Cardiac fibroblast (primary cell): ENCODE data around the gene DNAAF8.

Source experiments
- DNase-seq, 2 donors: peaks; one replicate each; pipeline versions ENCODE4 v3.0.0 to v3.0.0-alpha.2; 2010; ENCODE audit warnings: low read depth in 2 of 2
- H3K4me3 ChIP-seq, 2 donors: replicated peaks in 1 of 2; 1 replicate in 1 of 2; 2 replicates in 1 of 2; pipeline ENCODE4 v1.5.1; 2011; ENCODE audit warnings: low read depth in 2 of 2, low read length in 2 of 2, mild to moderate bottlenecking in 2 of 2, moderate library complexity in 1 of 2
- TF ChIP-seq, protein P1 (sequence below): IDR thresholded peaks from one replicate; pipeline ENCODE4 v1.5.1; 2011; ENCODE audit warnings: low read depth, mild to moderate bottlenecking, low read length, inconsistent platforms

The DNAAF8 gene

DNA sequence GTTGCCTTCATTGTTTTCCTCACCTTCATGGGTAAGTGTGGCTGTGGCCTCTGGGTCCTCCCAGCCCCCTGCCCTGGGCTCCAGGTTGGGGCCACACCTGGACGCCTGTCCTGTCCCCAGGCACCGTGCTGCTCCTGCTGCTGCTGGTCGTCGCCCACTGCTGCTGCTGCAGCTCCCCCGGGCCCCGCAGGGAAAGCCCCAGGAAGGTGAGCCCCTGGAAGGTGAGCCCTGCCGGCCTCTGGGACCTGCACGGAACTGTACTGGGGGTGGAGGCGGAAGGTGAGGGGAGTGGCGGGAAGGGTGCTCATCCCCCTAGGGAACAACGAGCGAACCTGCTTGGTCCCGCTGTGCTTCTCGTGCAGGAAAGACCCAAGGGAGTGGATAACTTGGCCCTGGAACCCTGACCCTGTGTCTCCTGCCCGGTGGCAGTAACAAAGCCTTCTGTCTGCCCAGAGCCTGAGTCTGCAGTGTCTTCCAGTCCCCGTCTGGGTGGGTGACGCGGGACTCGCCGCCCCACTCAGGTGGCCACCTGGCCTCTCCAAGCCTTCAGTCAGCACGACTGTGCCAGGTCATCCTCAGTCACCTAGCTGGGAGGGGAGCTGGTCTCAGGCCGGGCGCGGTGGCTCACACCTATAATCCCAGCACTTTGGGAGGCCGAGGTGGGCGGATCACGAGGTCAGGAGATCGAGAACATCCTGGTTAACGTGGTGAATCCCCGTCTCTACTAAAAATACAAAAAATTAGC, 61.7 kb downstream of the DNAAF8 start:
- H3K4me3 ChIP-seq, result no peak overlapping the region
- no peak for DNase-seq
- TF ChIP-seq, protein P1, sequence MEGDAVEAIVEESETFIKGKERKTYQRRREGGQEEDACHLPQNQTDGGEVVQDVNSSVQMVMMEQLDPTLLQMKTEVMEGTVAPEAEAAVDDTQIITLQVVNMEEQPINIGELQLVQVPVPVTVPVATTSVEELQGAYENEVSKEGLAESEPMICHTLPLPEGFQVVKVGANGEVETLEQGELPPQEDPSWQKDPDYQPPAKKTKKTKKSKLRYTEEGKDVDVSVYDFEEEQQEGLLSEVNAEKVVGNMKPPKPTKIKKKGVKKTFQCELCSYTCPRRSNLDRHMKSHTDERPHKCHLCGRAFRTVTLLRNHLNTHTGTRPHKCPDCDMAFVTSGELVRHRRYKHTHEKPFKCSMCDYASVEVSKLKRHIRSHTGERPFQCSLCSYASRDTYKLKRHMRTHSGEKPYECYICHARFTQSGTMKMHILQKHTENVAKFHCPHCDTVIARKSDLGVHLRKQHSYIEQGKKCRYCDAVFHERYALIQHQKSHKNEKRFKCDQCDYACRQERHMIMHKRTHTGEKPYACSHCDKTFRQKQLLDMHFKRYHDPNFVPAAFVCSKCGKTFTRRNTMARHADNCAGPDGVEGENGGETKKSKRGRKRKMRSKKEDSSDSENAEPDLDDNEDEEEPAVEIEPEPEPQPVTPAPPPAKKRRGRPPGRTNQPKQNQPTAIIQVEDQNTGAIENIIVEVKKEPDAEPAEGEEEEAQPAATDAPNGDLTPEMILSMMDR, result no peak

DNA sequence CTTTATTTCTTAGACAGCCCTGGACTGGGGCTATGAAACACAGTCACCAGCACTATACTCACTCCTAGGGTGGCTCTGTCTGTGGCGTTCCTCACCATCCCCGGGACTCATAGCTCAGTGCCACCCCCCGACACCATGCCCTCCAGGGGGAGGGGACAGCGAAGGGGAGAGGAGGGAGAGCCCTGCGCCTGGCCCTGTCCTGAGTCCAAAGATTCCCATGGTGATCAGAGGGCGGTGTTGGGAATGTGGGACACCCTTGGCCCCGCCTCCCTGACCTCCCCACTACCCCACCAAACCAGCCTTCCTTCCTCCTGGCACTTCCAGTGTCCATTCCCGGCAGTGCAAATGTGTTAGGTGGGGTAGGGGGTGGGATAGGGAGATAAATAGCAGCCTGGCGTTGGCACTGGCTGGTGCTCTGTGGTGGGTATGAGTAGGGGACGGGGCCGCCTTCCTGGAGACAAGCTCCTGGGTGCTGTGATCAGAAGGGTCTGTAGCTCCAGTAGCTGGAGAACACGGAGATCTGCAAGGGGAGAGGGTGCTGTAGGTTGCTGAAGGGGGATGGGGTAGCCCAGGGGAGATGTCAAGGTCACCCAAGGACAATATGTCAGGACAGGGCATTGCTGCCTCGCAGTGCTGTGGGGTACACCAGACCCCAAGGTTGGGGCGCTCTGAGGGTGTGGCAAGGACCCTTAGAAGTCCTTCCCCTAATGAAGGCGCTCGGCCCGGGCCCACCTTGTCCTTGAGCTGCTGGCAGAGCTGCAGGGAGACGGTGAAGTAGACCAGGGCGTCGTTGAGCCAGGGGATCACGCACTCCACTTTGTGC, 62.9 kb downstream of the DNAAF8 start:
- no peak overlapping the region for H3K4me3 ChIP-seq
- TF ChIP-seq, protein P1, result no peak
- DNase-seq, result no peak

DNA sequence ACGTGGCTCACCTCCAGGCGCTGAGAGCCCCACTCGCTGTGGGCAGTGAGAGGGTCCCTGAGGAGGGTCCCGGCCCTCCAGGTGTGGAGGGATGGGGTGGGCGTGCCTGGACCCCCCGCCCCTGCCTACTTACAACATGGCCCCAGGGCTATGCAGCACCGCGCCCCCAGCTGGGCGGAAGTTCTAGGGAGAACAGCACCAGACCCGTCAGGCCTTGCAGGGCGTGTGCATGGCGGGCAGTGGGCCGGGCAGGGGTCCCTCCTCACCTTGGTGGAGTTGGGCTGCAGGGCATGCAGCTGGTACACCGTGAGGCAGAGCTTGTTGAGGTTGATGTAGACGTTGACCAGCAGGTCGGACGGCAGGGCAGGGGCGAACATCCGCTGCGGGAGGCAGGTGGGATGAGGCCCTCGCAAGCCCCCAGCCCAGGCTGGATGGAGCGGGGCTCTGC, 63.5 kb downstream of the DNAAF8 start:
- TF ChIP-seq, protein P1, result no peak
- DNase-seq, result no peak
- no peak overlapping the region for H3K4me3 ChIP-seq

DNA sequence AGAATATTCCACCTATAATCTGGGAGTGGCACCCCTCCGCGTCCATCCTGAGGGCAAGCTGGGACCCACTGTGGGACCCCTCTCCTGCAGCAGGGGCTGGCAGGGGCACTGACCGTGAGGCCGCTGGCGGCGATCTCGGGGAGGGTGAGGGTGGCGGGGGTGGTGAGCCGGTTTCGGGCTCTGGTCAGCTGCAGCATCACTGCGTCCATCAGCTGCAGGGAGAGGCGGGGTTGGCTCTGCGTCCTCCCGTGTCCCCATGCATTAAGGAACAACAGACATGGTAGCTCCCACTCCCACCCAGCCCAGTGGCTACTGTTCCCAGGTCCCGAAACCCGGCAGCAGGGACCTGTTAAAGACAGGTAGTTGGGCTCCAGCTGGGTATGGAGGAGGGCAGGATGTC, 64.1 kb downstream of the DNAAF8 start:
- DNase-seq, result no peak
- TF ChIP-seq, protein P1, result no peak
- H3K4me3 ChIP-seq, result no peak overlapping the region
